Activated CD4-positive, CD25-positive, alpha-beta regulatory T cell treated with anti-CD3 and anti-CD28 coated beads, Interleukin-2, amount 50 U/mL, for 16 hours (primary cell): Measurements from ENCODE around the gene MRTO4.
A peak's percentile ranks its signal among the peaks of the same experiment; 100 is the strongest.
"Not testable (repeated sequence)": the region's sequence is repeated elsewhere in the genome, so short reads cannot be mapped to it uniquely, and the experiment has no call there.

Source experiments
- DNase-seq: peaks from one replicate; pipeline ENCODE4 v3.0.0-alpha.2; 2020; ENCODE audit warnings: low read depth, low spot score

The MRTO4 gene

GRCh38 chr1:19222979-19223824 lies 28.4 kb upstream of the MRTO4 start:
- DNase-seq, result no peak

GRCh38 chr1:19229229-19229628 lies 22.4 kb upstream of the MRTO4 start:
- DNase-seq, result no peak

- no peak for DNase-seq
Observed at GRCh38 chr1:19229828-19230325, 21.7 kb upstream of the MRTO4 start.

- not testable (repeated sequence) for DNase-seq
Observed at GRCh38 chr1:19231736-19232523, 19.7 kb upstream of the MRTO4 start.

GRCh38 chr1:19232524-19232846 lies 19.1 kb upstream of the MRTO4 start:
- no peak for DNase-seq

- DNase-seq, result no peak
Observed at GRCh38 chr1:19234224-19234623, 17.4 kb upstream of the MRTO4 start.

- DNase-seq, result no peak
Observed at GRCh38 chr1:19239876-19240275, 11.7 kb upstream of the MRTO4 start.

GRCh38 chr1:19240673-19241538 lies 10.7 kb upstream of the MRTO4 start:
- peak; percentile 39 for DNase-seq

- no peak for DNase-seq
Observed at GRCh38 chr1:19250629-19251304, 838 bp upstream of the MRTO4 start.

- DNase-seq, result no peak
Observed at GRCh38 chr1:19254416-19254815, 2.8 kb downstream of the MRTO4 start.

GRCh38 chr1:19255288-19255687 lies 3.7 kb downstream of the MRTO4 start:
- no peak for DNase-seq

- not testable (repeated sequence) for DNase-seq
Observed at GRCh38 chr1:19256301-19256700, 4.7 kb downstream of the MRTO4 start.

- no peak for DNase-seq
Observed at GRCh38 chr1:19257178-19257914, 5.7 kb downstream of the MRTO4 start.

- DNase-seq, result no peak
Observed at GRCh38 chr1:19258353-19258752, 6.7 kb downstream of the MRTO4 start.

GRCh38 chr1:19260211-19261138 lies 8.9 kb downstream of the MRTO4 start:
- DNase-seq, result no peak

GRCh38 chr1:19262047-19262446 lies 10.4 kb downstream of the MRTO4 start:
- no peak for DNase-seq

- DNase-seq, result no peak
Observed at GRCh38 chr1:19262744-19263143, 11.1 kb downstream of the MRTO4 start.

GRCh38 chr1:19268445-19268844 lies 16.8 kb downstream of the MRTO4 start:
- no peak for DNase-seq
